Erythroblast (primary cell): Measurements from ENCODE around the gene GNL3L.

Experiments used
- GATA1 ChIP-seq: IDR thresholded peaks from 2 replicates; pipeline ENCODE4 v1.6.1; 2011; ENCODE audit warnings: low read depth, mild to moderate bottlenecking, control low read depth, low read length, moderate library complexity
- POLR2A ChIP-seq: IDR thresholded peaks from 2 replicates; pipeline ENCODE4 v1.6.1; 2011; ENCODE audit warnings: mild to moderate bottlenecking, low read length

DNA sequence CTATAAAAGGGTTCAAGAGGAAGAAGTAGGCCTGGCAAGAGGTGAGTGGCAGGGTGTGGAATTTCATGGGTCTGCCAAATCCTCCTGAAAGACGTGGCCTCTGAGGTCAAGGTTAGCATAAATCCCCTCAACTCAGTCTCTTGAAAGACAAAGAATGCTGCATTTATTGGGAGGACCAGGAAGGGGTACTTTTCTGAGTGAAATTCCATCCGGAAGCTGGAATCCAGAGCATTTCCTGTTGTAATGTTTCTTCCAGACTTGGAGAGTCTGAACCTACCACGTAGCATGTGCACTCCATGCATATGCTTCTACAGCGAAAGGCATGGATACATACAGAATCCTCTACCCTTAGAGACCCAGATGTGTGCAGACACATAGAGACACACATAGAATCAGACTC lies 20.6 kb upstream of the GNL3L start:
- TF ChIP-seq POLR2A (no peak), GATA1 (no peak)
